Measurements from ENCODE around the gene PADI4.

The PADI4 gene

DNA sequence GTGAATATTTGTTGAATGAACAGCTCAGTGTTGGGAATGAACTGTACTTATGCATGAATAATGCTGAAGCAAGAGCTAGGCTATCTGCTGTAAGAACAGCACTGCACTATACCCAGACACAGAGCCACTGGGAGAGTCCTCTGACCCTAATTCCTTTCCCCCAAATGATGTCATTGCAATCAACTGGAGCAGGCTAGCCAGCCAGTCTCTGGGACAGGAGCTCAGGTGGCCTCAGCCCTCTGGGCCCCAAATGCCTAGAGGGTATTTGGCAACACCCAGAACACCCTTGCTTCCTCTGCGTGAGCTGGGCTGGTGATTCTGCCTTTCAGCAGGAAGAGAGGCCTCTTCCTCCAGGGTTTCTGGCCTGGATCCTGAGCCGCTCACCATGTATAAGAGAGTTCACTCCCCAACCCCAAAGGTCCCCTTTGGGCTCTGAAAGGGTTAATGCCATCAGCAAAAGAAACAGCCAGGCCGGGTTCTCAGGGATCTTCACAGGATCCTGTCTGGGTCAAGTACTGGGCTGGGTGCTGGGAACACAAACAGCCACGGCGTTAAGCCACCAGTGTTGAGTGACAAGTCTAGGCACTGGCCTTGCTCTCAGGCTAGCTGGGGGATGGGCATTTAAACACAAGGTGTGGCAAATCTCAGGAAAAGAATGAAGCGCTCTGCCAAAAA is 3.7 kb upstream of the PADI4 start:
- Histone ChIP-seq H3K4me1 (ENCODE audit: control insufficient read depth, insufficient read depth, low read length) (no peaks in the 10 kb centered on the region), H3K27me3 (ENCODE audit: control insufficient read depth, insufficient read depth, low read length) (no peaks in the 10 kb centered on the region), H3K4me3 (ENCODE audit: low read depth, low read length) (no peak overlapping the region), H3K36me3 (ENCODE audit: control insufficient read depth, insufficient read depth, low read length) (no peaks in the 10 kb centered on the region), H3K27ac (ENCODE audit: low read depth, low read length) (no peak overlapping the region), H3K9me3 (ENCODE audit: control insufficient read depth, insufficient read depth, low read length) (peaks cover 19% of the 10 kb centered on the region), H3K9ac (ENCODE audit: low read depth, low read length) (no peak overlapping the region)

DNA sequence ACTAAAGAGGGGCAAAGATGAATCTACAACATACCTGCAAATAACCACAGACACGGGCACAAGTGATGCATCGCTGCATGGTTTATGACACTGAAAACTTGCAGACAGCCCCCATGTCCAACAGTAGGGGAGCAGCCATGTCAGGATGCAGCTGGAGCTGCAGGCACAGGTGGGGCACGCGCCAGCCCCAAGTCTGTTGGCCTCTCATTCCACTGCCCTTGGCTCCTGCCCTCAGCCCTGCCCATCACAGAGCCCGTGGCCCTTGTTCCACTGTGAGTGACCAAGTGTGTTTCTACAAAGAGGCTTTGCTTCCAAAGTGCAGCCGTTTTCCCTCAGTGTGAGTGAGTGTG is 3.2 kb upstream of the PADI4 start:
- no peak overlapping the region for H3K9ac ChIP-seq (ENCODE audit: low read depth, low read length)
- no peaks in the 10 kb centered on the region for H3K36me3 ChIP-seq (ENCODE audit: control insufficient read depth, insufficient read depth, low read length)
- H3K4me3 ChIP-seq (ENCODE audit: low read depth, low read length): no peak overlapping the region
- H3K27ac ChIP-seq (ENCODE audit: low read depth, low read length): no peak overlapping the region
- peaks cover 19% of the 10 kb centered on the region for H3K9me3 ChIP-seq (ENCODE audit: control insufficient read depth, insufficient read depth, low read length)
- H3K4me1 ChIP-seq (ENCODE audit: control insufficient read depth, insufficient read depth, low read length): no peaks in the 10 kb centered on the region
- no peaks in the 10 kb centered on the region for H3K27me3 ChIP-seq (ENCODE audit: control insufficient read depth, insufficient read depth, low read length)

DNA sequence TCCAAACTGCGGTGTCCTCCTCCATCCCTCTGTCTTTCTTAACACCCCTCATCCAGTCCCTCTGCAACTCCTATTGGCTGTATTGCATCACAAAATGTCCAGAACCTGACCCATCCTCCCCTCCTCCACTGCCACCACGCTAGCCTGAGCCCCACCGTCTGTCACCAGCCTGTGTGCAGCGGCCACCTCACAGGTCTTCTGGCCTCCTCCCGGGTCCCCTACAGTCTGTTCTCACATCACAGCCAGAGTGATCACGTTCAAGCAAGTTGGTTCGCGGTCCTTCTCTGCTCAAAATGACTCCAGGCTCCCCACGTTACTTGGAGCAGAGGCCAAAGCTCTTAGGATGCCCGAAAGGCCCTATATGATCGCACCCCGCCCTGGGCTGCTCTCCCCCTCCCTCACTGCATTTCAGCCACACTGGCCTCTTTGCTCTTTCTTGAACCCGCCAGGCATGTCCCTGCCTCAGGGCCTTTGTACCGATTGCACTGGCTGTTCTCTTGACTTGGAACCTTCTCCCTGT is 2.4 kb upstream of the PADI4 start:
- Histone ChIP-seq H3K4me1 (ENCODE audit: control insufficient read depth, insufficient read depth, low read length) (no peaks in the 10 kb centered on the region), H3K27me3 (ENCODE audit: control insufficient read depth, insufficient read depth, low read length) (no peaks in the 10 kb centered on the region), H3K9ac (ENCODE audit: low read depth, low read length) (no peak overlapping the region), H3K9me3 (ENCODE audit: control insufficient read depth, insufficient read depth, low read length) (peaks cover 19% of the 10 kb centered on the region), H3K36me3 (ENCODE audit: control insufficient read depth, insufficient read depth, low read length) (no peaks in the 10 kb centered on the region), H3K27ac (ENCODE audit: low read depth, low read length) (no peak overlapping the region), H3K4me3 (ENCODE audit: low read depth, low read length) (no peak overlapping the region)

DNA sequence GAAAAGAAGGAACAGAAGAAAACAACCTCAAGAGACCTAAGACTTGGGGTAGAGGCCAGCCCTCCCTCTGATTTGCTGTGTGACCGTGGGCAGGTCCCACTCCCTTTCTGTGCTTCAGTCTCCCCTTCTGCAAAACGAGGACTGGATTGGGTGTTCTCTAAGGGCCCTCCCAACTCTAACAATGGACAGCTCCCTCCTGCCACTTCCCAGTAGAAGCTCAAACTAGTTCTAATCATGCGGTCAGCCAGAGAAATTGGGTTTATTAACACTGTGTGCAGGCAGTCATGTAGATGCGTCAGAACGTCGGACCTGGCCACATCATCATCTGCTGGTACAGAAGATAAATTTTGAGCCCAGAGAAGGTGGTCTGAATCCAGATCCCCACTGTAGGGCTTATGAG is 1.6 kb upstream of the PADI4 start:
- no peaks in the 10 kb centered on the region for H3K4me1 ChIP-seq (ENCODE audit: control insufficient read depth, insufficient read depth, low read length)
- H3K9ac ChIP-seq (ENCODE audit: low read depth, low read length): no peak overlapping the region
- no peak overlapping the region for H3K4me3 ChIP-seq (ENCODE audit: low read depth, low read length)
- H3K36me3 ChIP-seq (ENCODE audit: control insufficient read depth, insufficient read depth, low read length): no peaks in the 10 kb centered on the region
- H3K27ac ChIP-seq (ENCODE audit: low read depth, low read length): no peak overlapping the region
- H3K27me3 ChIP-seq (ENCODE audit: control insufficient read depth, insufficient read depth, low read length): no peaks in the 10 kb centered on the region
- peaks cover 13% of the 10 kb centered on the region for H3K9me3 ChIP-seq (ENCODE audit: control insufficient read depth, insufficient read depth, low read length)

DNA sequence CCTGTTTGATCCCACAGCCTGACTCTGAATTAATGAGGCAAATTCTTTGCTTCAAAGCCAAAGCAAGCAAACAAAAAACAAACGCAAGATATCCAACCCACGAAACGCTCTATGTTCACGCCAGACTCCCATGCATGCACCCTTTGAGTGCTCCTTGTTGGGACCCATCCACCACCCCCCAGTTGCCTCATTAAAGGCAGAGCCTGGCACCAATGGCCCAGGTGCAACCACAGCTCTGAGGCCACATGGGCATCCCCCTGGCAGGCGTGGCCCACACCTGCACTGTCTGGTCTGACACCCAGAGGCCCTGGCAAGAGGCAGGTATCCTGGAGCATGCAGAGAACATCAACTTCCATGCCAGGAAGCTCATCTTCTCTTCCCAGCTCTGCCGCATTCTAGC is 1.1 kb upstream of the PADI4 start:
- H3K4me3 ChIP-seq (ENCODE audit: low read depth, low read length): no peak overlapping the region
- no peaks in the 10 kb centered on the region for H3K4me1 ChIP-seq (ENCODE audit: control insufficient read depth, insufficient read depth, low read length)
- no peaks in the 10 kb centered on the region for H3K36me3 ChIP-seq (ENCODE audit: control insufficient read depth, insufficient read depth, low read length)
- no peaks in the 10 kb centered on the region for H3K27me3 ChIP-seq (ENCODE audit: control insufficient read depth, insufficient read depth, low read length)
- no peak overlapping the region for H3K9ac ChIP-seq (ENCODE audit: low read depth, low read length)
- H3K9me3 ChIP-seq (ENCODE audit: control insufficient read depth, insufficient read depth, low read length): peaks cover 9% of the 10 kb centered on the region
- no peak overlapping the region for H3K27ac ChIP-seq (ENCODE audit: low read depth, low read length)

DNA sequence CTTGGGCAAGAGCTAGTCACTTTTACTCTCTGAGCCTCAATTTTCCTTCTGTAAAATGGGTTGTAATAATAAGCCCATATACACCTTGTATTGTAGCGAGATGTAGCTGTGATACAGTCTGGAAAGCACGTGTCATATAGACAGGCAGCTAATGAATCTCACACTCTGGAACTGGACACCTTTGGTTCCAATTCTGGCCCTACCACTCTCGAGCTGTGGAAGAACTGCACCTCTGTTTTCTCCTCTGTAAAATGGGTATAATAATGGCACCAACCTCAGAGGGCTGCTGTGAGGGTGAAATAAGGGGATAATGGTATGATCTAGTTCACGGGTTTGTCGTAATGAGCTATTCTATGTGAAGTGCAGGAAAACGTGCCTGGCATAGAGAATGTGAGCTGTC is 668 bp upstream of the PADI4 start:
- Histone ChIP-seq H3K4me1 (ENCODE audit: control insufficient read depth, insufficient read depth, low read length) (no peaks in the 10 kb centered on the region), H3K9ac (ENCODE audit: low read depth, low read length) (no peak overlapping the region), H3K9me3 (ENCODE audit: control insufficient read depth, insufficient read depth, low read length) (peaks cover 6% of the 10 kb centered on the region; the same call in 1 of the 2 replicates), H3K27ac (ENCODE audit: low read depth, low read length) (no peak overlapping the region), H3K36me3 (ENCODE audit: control insufficient read depth, insufficient read depth, low read length) (no peaks in the 10 kb centered on the region), H3K27me3 (ENCODE audit: control insufficient read depth, insufficient read depth, low read length) (no peaks in the 10 kb centered on the region), H3K4me3 (ENCODE audit: low read depth, low read length) (no peak overlapping the region)

DNA sequence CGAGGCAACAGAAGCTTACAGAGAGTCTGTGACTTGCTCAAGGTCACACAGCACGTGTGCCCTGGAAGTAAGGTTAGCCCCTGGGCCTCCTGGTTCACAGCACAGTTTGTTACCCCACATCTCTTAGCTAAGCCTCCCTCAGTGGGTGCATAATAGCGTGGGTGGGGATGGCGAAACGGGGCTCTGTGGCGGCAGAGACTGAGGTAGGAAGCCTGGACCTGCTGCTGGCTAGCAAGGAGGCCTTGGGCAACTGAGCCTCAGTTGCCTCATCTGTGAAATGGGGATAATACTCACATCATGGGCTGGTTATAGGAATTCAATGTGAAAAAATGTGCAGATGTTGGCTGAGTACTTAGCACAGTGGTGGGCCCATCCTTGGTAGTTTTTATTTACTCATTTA is 596 bp downstream of the PADI4 start:
- Histone ChIP-seq H3K9me3 (ENCODE audit: control insufficient read depth, insufficient read depth, low read length) (no peaks in the 10 kb centered on the region), H3K4me3 (ENCODE audit: low read depth, low read length) (no peak overlapping the region), H3K27me3 (ENCODE audit: control insufficient read depth, insufficient read depth, low read length) (no peaks in the 10 kb centered on the region), H3K27ac (ENCODE audit: low read depth, low read length) (no peak overlapping the region), H3K36me3 (ENCODE audit: control insufficient read depth, insufficient read depth, low read length) (no peaks in the 10 kb centered on the region), H3K9ac (ENCODE audit: low read depth, low read length) (no peak overlapping the region), H3K4me1 (ENCODE audit: control insufficient read depth, insufficient read depth, low read length) (no peaks in the 10 kb centered on the region)

DNA sequence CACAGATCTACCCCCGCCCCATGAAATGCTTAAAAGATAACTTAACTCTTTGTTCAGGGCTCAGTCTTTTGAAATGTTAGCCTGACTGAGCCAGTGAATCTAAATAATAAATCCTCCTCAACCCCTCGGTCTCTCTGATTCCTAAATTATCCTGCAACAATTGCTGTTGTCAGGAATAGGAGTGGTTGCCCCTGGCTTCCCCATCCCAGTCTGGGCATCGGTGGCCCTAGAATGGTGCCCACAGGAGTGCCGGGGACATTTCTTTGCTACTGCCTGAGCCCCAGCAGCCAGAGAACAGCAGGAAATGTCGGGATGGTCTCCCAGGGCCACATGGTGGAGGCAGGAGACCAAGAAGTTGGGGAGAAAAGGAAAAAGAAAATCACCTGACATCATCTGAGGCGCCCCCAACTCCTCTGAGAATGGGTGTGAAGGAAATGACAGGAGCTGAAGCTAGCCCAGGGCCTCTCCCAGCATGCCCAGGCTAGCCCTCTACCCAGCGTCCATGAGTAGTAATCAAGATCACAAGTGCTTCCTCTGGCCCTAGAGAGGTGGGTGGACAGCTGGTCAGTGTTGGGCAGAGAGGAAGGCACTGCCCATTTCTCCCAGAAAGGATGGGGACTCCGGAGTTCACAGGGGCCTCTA is 1.6 kb downstream of the PADI4 start:
- H3K9ac ChIP-seq (ENCODE audit: low read depth, low read length): no peak overlapping the region
- peaks cover 2% of the 10 kb centered on the region for H3K4me1 ChIP-seq (ENCODE audit: control insufficient read depth, insufficient read depth, low read length)
- no peaks in the 10 kb centered on the region for H3K36me3 ChIP-seq (ENCODE audit: control insufficient read depth, insufficient read depth, low read length)
- H3K9me3 ChIP-seq (ENCODE audit: control insufficient read depth, insufficient read depth, low read length): no peaks in the 10 kb centered on the region
- H3K27me3 ChIP-seq (ENCODE audit: control insufficient read depth, insufficient read depth, low read length): no peaks in the 10 kb centered on the region
- H3K4me3 ChIP-seq (ENCODE audit: low read depth, low read length): no peak overlapping the region
- H3K27ac ChIP-seq (ENCODE audit: low read depth, low read length): no peak overlapping the region

DNA sequence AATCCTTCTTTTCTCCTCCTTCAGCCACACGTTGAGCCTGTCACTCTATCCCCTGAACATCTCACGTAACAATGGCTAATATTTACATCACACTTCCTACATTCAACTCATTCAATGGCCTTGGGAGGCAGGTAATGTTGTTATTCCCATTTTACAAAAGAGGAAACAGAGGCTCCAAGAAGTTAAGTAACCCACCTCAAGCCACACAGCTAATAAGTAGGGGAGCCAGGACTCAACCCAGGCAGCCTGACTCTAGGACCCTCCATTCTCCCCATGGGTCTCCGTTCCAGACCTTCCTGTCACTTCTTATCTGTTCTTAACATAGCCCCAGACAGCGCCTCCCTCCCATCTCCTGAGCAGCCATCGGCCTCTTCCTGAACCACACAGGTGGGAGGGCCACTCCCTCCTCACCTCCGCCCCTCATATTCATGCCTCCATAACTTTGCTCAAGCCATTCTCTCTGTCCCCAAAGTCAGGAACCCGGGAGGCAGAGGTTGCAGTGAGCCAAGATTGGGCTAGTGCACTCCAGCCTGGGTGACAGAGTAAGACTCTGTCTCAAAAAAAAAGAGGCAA is 2.2 kb downstream of the PADI4 start:
- no peak overlapping the region for H3K9ac ChIP-seq (ENCODE audit: low read depth, low read length)
- no peaks in the 10 kb centered on the region for H3K27me3 ChIP-seq (ENCODE audit: control insufficient read depth, insufficient read depth, low read length)
- no peak overlapping the region for H3K4me3 ChIP-seq (ENCODE audit: low read depth, low read length)
- no peaks in the 10 kb centered on the region for H3K36me3 ChIP-seq (ENCODE audit: control insufficient read depth, insufficient read depth, low read length)
- H3K27ac ChIP-seq (ENCODE audit: low read depth, low read length): no peak overlapping the region
- H3K9me3 ChIP-seq (ENCODE audit: control insufficient read depth, insufficient read depth, low read length): no peaks in the 10 kb centered on the region
- peaks cover 8% of the 10 kb centered on the region for H3K4me1 ChIP-seq (ENCODE audit: control insufficient read depth, insufficient read depth, low read length)

DNA sequence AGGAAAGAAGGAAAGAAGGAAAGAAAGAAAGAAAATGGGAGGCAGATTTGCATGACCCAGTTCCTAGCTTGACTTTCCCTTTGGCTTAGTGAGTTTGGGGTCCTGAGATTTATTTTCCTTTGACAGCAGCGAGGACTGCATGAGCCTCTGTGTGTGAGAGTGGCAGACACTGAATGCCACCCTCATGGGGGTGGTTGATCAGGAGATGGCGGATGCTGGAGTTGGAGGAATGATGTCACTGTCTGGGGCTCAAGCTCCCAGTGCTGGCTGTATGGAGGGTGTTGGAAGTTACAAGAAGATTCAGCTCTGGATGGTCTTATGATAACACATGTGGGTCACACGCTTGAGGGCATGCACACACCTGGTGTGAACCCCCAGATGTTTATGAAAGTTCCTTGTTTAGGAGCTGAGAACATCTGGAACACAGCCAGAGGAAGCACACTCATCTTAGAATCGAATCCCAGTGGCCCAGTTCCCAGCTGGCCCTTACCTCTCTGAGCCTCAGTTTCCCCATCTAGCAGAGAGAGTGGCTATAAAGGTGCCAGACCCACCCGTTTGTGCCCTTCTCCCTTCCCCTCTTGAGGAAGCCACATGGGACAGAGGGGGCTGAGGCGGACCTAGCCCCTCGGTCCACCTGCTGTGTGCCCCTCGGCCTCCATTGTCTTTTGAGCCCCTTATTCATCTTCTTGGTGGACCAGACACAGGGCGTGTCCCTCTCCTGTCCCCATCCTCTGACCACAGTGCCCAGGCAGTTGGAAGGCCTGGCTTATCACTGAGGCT is 5.7 kb downstream of the PADI4 start:
- Histone ChIP-seq H3K36me3 (ENCODE audit: control insufficient read depth, insufficient read depth, low read length) (no peaks in the 10 kb centered on the region), H3K9ac (ENCODE audit: low read depth, low read length) (no peak overlapping the region), H3K4me3 (ENCODE audit: low read depth, low read length) (no peak overlapping the region), H3K27ac (ENCODE audit: low read depth, low read length) (no peak overlapping the region), H3K27me3 (ENCODE audit: control insufficient read depth, insufficient read depth, low read length) (no peaks in the 10 kb centered on the region), H3K4me1 (ENCODE audit: control insufficient read depth, insufficient read depth, low read length) (peaks cover 19% of the 10 kb centered on the region), H3K9me3 (ENCODE audit: control insufficient read depth, insufficient read depth, low read length) (no peaks in the 10 kb centered on the region)

DNA sequence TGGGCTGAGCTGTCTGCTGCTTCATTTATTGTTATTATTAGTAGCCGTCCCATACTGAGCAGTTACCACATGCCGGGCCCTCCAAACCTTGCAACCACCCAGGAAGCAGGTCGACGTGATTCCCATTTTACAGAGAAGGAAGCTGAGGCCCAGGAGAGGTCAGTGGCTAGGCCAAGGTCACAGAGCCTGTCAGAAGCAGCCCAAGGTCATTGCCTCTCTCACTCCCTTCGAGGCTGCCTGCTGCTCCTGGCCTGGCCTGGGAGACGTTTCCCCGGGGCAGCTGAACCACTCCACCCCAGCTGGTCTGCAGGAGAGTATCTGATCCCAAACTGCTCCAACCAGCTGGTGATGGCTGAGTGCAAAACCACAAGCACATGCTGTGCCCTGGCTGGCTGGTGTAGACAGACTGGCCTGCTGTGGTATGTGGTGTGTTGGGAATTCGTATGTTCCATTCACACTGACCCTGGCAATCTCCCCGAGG is 6.5 kb downstream of the PADI4 start:
- Histone ChIP-seq H3K9ac (ENCODE audit: low read depth, low read length) (no peak overlapping the region), H3K27me3 (ENCODE audit: control insufficient read depth, insufficient read depth, low read length) (no peaks in the 10 kb centered on the region), H3K9me3 (ENCODE audit: control insufficient read depth, insufficient read depth, low read length) (no peaks in the 10 kb centered on the region), H3K4me1 (ENCODE audit: control insufficient read depth, insufficient read depth, low read length) (peaks cover 19% of the 10 kb centered on the region), H3K27ac (ENCODE audit: low read depth, low read length) (no peak overlapping the region), H3K36me3 (ENCODE audit: control insufficient read depth, insufficient read depth, low read length) (no peaks in the 10 kb centered on the region), H3K4me3 (ENCODE audit: low read depth, low read length) (no peak overlapping the region)

Measured in HUES48 (cell line).